GM19099 (cell line): Measurements from ENCODE around the gene RBKS.

Source experiments
- POLR2A ChIP-seq: IDR thresholded peaks from 3 replicates; pipeline ENCODE4 v1.6.1; 2011; ENCODE audit warnings: low read depth; ENCODE audit not compliant: insufficient read length; ENCODE audit errors: extremely low read depth

Gene RBKS

GRCh38 chr2:27887830-27888229, 2.4 kb downstream of the RBKS start:
- no peak for TF ChIP-seq POLR2A

DNA sequence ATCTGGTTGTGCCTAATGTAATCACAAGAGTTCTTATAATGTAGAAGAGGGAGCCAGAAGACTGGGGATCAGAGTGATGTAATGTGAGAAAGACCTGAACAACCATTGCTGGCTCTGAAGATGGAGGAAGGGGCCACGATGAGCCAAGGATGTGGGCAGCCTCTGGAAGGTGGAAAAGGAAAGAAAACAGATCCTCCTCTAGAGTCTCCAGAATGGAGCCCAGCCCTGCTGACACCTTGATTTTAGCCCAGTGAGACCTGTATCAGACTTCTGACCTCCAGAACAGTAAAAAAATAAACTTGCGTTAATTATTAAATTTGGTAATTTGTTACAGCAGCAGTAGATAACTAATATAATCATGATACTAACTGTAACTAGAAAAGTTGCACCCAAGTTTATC, 3.1 kb downstream of the RBKS start:
- no peak for TF ChIP-seq POLR2A

DNA sequence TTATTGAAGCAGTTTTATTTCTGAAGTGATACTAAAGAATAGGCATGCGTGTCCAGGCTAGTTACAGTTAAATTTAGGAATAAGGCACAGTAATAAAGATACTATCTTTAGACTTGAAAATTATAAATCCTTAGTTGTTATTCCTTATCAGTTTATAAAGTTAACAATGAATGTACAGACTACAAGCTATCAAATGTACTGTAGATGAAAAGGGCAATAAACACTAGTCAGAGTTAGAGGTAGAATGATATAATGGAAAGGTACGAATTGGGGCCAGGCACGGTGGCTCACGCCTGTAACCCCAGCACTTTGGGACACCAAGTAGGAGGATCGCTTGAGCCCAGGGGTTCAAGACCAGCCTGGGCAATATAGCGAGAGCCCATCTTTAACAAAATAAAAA, 3.9 kb downstream of the RBKS start:
- TF ChIP-seq POLR2A = no peak

DNA sequence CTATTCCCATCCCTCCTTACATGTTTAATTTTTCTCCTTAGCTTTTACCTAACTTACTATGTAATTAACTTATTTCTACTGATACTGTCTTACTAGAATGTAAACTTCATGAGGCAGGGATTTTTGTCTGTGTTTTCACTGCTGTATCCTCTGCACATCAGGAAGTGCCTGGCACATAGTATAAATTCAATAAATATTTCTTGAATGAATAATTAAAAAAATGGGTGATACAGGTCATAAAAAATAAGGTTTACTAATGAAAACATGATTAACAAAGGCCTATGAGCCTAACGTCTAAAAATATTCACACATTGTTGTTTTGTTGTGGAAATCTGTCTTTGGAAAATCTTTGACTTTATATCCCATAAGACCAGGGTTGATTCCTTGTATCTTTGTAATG, 4.5 kb downstream of the RBKS start:
- no peak for TF ChIP-seq POLR2A

- TF ChIP-seq POLR2A = no peak
These were observed 5.0 kb downstream of the RBKS start for GRCh38 chr2:27885234-27885633.

DNA sequence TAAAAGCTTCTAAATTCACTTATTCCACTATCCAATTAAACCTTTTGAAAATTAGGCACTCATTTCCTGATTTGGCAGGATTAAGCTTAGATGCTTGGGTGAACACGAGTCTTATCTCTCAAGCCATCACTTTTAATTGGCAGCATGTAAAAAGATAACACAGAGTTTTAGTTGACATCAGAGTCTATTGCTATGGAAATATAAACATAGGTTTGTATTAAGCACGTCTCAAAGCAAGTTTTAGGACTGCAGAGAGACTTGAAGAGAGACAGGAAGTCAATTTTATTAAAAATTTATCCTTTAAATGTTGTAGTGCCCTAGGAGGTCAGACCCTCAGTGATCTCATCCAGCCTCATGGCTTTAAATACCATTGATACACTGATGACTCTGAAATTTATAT, 5.6 kb downstream of the RBKS start:
- no peak for TF ChIP-seq POLR2A

DNA sequence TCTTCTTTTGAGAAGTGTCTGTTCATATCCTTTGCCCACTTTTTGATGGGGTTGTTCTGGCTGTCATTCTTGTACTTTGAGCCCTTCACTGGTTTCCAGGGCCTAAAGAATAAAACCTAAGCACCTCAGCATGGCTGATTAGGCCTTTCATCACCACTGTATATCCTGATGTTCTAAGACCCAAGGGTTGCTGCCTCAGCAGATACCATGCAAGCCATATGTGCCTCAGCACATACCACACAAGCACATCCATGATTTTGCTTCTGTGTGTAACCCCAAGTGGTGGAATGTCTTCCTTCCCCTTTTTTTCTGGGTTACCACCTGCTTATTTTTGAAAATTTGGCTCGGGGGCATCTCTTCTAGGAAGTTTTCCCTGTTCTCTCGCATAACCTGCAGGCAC, 11.4 kb downstream of the RBKS start:
- no peak for TF ChIP-seq POLR2A

- TF ChIP-seq POLR2A = no peak
These were observed 14.9 kb downstream of the RBKS start for GRCh38 chr2:27875089-27875881.

DNA sequence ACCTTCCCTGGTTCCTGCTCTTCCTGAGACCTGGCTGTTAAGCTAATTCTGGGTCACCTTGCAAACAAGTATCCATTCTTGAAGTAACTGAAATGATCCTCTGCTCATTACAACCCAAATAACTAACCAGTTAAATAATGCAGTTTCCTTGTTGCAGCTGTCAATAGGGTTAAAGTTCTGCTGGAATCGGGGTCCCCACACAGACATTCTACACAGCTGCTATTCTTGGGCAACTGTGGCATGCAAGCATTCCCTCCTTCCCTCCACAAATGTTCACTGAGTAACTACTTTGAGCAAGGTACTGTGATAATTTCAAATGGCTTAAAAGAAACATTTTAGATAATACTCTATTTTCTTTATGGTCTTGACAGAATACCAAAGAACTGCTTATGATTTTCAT, 17.1 kb downstream of the RBKS start:
- no peak for TF ChIP-seq POLR2A

GRCh38 chr2:27871802-27872201, 18.4 kb downstream of the RBKS start:
- no peak for TF ChIP-seq POLR2A

- TF ChIP-seq POLR2A = no peak
These were observed 19.5 kb downstream of the RBKS start for GRCh38 chr2:27870724-27871123.

GRCh38 chr2:27869763-27870162, 20.4 kb downstream of the RBKS start:
- no peak for TF ChIP-seq POLR2A

DNA sequence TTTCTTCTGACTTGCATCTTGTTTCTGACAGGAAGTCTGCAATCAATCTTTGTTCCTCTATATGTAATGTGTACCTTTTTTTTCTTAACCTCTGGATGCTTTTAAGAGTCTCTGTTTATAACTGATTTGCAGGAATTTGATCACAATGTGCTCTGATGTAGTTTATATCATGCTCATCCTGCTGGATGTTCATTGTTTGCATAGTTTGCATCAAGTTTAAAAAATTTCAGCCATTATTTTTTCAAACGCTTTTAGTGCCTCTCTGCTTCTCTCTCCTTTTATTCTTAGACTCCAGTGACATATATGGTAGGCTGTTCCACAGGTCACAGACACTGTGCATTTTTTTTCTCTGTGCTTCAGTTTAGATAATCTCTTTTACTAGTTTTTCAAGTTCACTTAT, 23.9 kb downstream of the RBKS start:
- TF ChIP-seq POLR2A = no peak

DNA sequence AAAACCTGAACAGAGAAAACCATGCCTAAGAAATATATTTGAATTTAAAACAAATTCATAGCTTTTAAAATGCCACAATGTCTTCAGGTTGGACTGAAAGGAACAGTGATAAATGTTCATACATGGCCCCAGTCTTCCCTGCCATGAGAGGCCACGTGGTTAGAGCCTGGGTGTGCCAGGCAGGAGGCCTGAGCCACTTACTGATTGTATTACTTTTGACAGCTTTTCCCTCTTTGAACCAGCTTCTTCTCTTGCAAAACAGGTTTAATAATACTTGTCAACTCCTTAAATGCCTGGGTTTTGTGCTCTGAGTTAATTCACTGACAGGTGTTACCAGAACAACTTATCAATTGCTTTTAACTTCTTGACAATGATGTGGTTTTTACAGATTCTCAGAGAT, 27.0 kb downstream of the RBKS start:
- TF ChIP-seq POLR2A = no peak

GRCh38 chr2:27860111-27860510, 30.1 kb downstream of the RBKS start:
- no peak for TF ChIP-seq POLR2A

DNA sequence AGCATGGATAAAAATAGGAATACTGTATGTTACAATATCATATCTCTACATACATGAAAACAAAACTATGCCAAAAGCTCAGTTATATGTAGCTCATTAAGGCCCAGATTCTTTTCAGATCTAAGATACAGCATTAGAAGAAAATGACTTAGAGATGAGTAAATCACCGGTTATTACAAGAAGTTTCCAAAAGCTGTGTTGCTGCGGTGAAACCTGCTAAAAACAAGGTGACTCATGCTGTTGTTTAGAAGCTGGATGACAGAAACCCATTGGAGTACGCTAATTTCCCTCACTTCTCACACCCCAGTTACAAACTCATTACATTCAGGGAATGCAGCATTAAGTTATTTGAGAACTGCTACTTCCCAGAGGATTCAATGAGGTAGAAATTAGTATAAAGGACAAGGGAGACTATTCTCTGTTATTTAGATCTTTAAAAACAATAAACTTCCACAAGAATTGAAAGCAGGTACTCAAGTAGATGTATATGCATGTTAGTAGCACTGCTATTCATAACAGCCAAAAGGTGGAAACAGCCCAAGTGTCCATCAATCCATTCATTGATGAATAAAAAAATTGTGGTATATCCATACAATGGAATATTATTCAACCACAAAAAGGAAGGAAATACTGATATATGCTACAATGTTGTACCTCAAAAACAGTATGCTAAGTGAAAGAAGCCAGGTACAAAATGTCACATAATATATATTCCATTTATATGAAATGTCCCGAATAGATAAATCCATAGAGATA, 32.6 kb downstream of the RBKS start:
- TF ChIP-seq POLR2A = no peak
